HepG2 (cell line): ENCODE measurements around the gene DCAF12L2. TPM values are rescaled to one million over a fixed set of nuclear protein-coding genes. Genes with fewer than 3 reads are reported as not detected.

Source experiments
- ATAC-seq: fragments of 200-7000 bp; cut with Tn5 transposase; 3 replicates; pipeline ENCODE4 v1.9.1; 2020; ENCODE audit warnings: mild to moderate bottlenecking, moderate library complexity
- BruUV-seq: library from RNA; stranded (reverse); fragments of 400-500 nt; replicated peaks from 2 replicates; lab custom pipeline; 2021; lab: Mats Ljungman, UMichigan
- CTCF ChIA-PET: fragments of 300-600 bp; formaldehyde crosslinking; extraction: SDS; loops from one replicate; lab custom pipeline; 2021; ENCODE audit warnings: low total read pairs, inconsistent platforms, low intra/inter-chr PET ratio; lab: Yijun Ruan, JAX
- POLR2A ChIA-PET: fragments of 350-600 bp; sonication (Branson Sonifier 250); formaldehyde crosslinking; loops from one replicate; lab custom pipeline; 2020; ENCODE audit warnings: antibody characterized with exemption, inconsistent platforms; lab: Yijun Ruan, JAX
- DNase-seq: peaks from one replicate; pipeline ENCODE4 v3.0.0-alpha.2; 2015; ENCODE audit warnings: low spot score
- FAIRE-seq: peaks from 3 replicates; lab custom pipeline; 2011; peaks lifted over from hg19 to GRCh38; lab: Jason Lieb, UNC
- H2AFZ ChIP-seq: one replicate; pipeline ENCODE4 v1.6.1; 2011; ENCODE audit warnings: low read length, inconsistent platforms
- H3K27ac ChIP-seq: fragments of 300-600 bp; 3 replicates; pipeline ENCODE4 v1.8.0; 2011; ENCODE audit warnings: mixed run types, mild to moderate bottlenecking, mixed read lengths, low read length, inconsistent platforms; ENCODE audit not compliant: insufficient read depth; ENCODE audit errors: extremely low read length
- H3K27me3 ChIP-seq, 2 experiments: fragments of 200-600 bp in 1 of 2; 2 replicates in 1 of 2; 3 replicates in 1 of 2; pipeline versions ENCODE4 v1.6.0 to v1.8.0; 2011; ENCODE audit warnings: low read length in 2 of 2, mild to moderate bottlenecking in 2 of 2, moderate library complexity in 2 of 2, inconsistent platforms in 1 of 2; ENCODE audit not compliant: insufficient read depth in 2 of 2, control insufficient read depth in 1 of 2
- H3K36me3 ChIP-seq, 2 experiments: fragments of 200-600 bp in 1 of 2; replicated peaks in 1 of 2; 2 replicates in 1 of 2; 3 replicates in 1 of 2; pipeline versions ENCODE4 v1.5.1 to v1.8.0; 2011; ENCODE audit warnings: low read length in 2 of 2, inconsistent platforms in 1 of 2; ENCODE audit not compliant: insufficient read depth in 2 of 2, control insufficient read depth in 1 of 2
- H3K4me1 ChIP-seq: 2 replicates; pipeline ENCODE4 v1.5.1; 2012; ENCODE audit warnings: low read length, inconsistent platforms; ENCODE audit not compliant: insufficient read depth
- H3K4me2 ChIP-seq: 2 replicates; pipeline ENCODE4 v1.6.0; 2011; ENCODE audit warnings: low read depth, low read length, inconsistent platforms
- H3K4me3 ChIP-seq, 3 experiments: fragments of 200-600 bp in 1 of 3; sonication (generic), shearing (Covaris generic) in 1 of 3; replicated peaks in 1 of 3; 2 replicates each; pipeline ENCODE4 v1.5.1; 2011 to 2016; ENCODE audit warnings: low read length in 3 of 3, inconsistent platforms in 2 of 3, low read depth in 2 of 3, mild to moderate bottlenecking in 2 of 3, control low read depth in 1 of 3, mixed read lengths in 1 of 3; ENCODE audit not compliant: insufficient read depth in 1 of 3
- H3K79me2 ChIP-seq: one replicate; pipeline ENCODE4 v1.6.1; 2011; ENCODE audit warnings: low read length, inconsistent platforms; ENCODE audit not compliant: insufficient read depth
- H3K9ac ChIP-seq: 2 replicates; pipeline ENCODE4 v1.6.0; 2011; ENCODE audit warnings: mild to moderate bottlenecking, low read depth, low read length, inconsistent platforms; ENCODE audit not compliant: insufficient read depth
- H3K9me3 ChIP-seq: 2 replicates; pipeline ENCODE4 v1.5.1; 2012; ENCODE audit warnings: mild to moderate bottlenecking, low read length
- H4K20me1 ChIP-seq: 2 replicates; pipeline ENCODE4 v1.6.0; 2011; ENCODE audit warnings: inconsistent platforms, mild to moderate bottlenecking, low read length, moderate library complexity; ENCODE audit not compliant: insufficient read depth
- HOXD1 ChIP-seq: sonication (generic); formaldehyde crosslinking; IDR thresholded peaks from 2 replicates; pipeline ENCODE4 v1.5.0; 2020; ENCODE audit warnings: missing genetic modification reagents
- KDM5B ChIP-seq: sonication (generic); formaldehyde crosslinking; IDR thresholded peaks from 2 replicates; pipeline ENCODE4 v1.4.0; 2020; ENCODE audit warnings: missing genetic modification reagents, mild to moderate bottlenecking, borderline replicate concordance
- ZNF12 ChIP-seq: sonication (generic); formaldehyde crosslinking; IDR thresholded peaks from 2 replicates; pipeline ENCODE4 v1.5.0; 2020; ENCODE audit warnings: missing genetic modification reagents
- ZNF646 ChIP-seq: sonication (generic); formaldehyde crosslinking; IDR thresholded peaks from 2 replicates; pipeline ENCODE4 v1.9.0; 2021; ENCODE audit warnings: mild to moderate bottlenecking, missing genetic modification reagents
- WGBS: methylation state at CpG from one replicate; pipeline ENCODE4 v1.1.6; 2017; ENCODE audit warnings: low lambda C conversion rate; 5-methylcytosine and 5-hydroxymethylcytosine counted together
- in situ Hi-C: cut with HindIII; loops from 2 replicates; pipeline ENCODE4 v1.10.0; 2017; ENCODE audit warnings: low pct_unique_long_range_greater_than_20kb; ENCODE audit not compliant: extremely low pct_ligation_motif_present
- intact Hi-C: fragments of 100-400 bp; cut with micrococcal nuclease; formaldehyde crosslinking; loops from one replicate; pipeline ENCODE4 v1.10.0; 2022; ENCODE audit not compliant: unreplicated experiment
- polyA plus RNA-seq, 8 experiments: library from polyadenylated mRNA; depleted of rRNA in 3 of 8; stranded (reverse) in 7 of 8; unstranded in 1 of 8; fragments of >200 nt; fragmentation: Illumina TruSeq in 4 of 8; extraction: Trizol in 4 of 8; gene quantifications; 2 replicates each; pipeline versions ENCODE4 v1.2.1 to v1.2.3, GENCODE V29; 2011 to 2016; ENCODE audit warnings: low read depth in 4 of 8, missing spikeins in 1 of 8, mixed read lengths in 1 of 8; ENCODE audit not compliant: insufficient read depth in 1 of 8
- total RNA-seq, 5 experiments: library from RNA; depleted of rRNA; stranded (reverse); fragments of >200 nt; fragmentation: Illumina TruSeq; extraction: Trizol; gene quantifications; 2 replicates each; pipeline ENCODE4 v1.2.3, GENCODE V29; 2016; ENCODE audit warnings: low read depth in 1 of 5
- TF ChIP-seq, protein P1 (sequence below): sonication (generic); formaldehyde crosslinking; IDR thresholded peaks from 2 replicates; pipeline ENCODE4 v1.4.0; 2020; ENCODE audit warnings: missing genetic modification reagents

DCAF12L2 gene
- total and polyA plus RNA-seq, 2 of the 13 experiments (the other 11 are each of a cell fraction or from before 2014, with no cell fraction given): not detected

GRCh38 chrX:126137899-126138298, 28.2 kb downstream of the DCAF12L2 start:
- Histone ChIP-seq H3K27me3 (no peaks in the 10 kb centered on the region), H3K4me2 (no peak overlapping the region), H3K79me2 (no peaks in the 10 kb centered on the region), H2AFZ (no peak overlapping the region), H3K9me3 (peaks cover 36% of the 10 kb centered on the region), H3K4me1 (no peaks in the 10 kb centered on the region), H3K4me3 (no peak overlapping the region), H3K36me3 (no peaks in the 10 kb centered on the region), H3K27ac (no peak overlapping the region), H3K9ac (no peak overlapping the region), H4K20me1 (no peaks in the 10 kb centered on the region)
- in situ Hi-C loops (no loop called here), intact Hi-C loops (no loop called here)
- ATAC-seq: no peak
- POLR2A ChIA-PET: no interaction called here
- WGBS: no CpG with 5 or more reads among the region's 1 CpG
- TF ChIP-seq HOXD1 (CRISPR knock-in tag) (no peak), ZNF12 (CRISPR knock-in tag) (no peak), ZNF646 (CRISPR knock-in tag) (no peak), KDM5B (CRISPR knock-in tag) (no peak)
- TF ChIP-seq, protein P1, sequence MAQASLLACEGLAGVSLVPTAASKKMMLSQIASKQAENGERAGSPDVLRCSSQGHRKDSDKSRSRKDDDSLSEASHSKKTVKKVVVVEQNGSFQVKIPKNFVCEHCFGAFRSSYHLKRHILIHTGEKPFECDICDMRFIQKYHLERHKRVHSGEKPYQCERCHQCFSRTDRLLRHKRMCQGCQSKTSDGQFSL: no peak
- BruUV-seq: no TSS peak
- no peak for FAIRE-seq
- DNase-seq: no peak
- CTCF ChIA-PET: no interaction called here
